GM12801 (cell line): Measurements from ENCODE around the gene KAT6B.

Experiments
- TF ChIP-seq, protein P1 (sequence below): IDR thresholded peaks from one replicate; pipeline ENCODE4 v1.5.1; 2011; ENCODE audit warnings: control low read depth; ENCODE audit not compliant: insufficient read length; ENCODE audit errors: extremely low read depth

Gene KAT6B

DNA sequence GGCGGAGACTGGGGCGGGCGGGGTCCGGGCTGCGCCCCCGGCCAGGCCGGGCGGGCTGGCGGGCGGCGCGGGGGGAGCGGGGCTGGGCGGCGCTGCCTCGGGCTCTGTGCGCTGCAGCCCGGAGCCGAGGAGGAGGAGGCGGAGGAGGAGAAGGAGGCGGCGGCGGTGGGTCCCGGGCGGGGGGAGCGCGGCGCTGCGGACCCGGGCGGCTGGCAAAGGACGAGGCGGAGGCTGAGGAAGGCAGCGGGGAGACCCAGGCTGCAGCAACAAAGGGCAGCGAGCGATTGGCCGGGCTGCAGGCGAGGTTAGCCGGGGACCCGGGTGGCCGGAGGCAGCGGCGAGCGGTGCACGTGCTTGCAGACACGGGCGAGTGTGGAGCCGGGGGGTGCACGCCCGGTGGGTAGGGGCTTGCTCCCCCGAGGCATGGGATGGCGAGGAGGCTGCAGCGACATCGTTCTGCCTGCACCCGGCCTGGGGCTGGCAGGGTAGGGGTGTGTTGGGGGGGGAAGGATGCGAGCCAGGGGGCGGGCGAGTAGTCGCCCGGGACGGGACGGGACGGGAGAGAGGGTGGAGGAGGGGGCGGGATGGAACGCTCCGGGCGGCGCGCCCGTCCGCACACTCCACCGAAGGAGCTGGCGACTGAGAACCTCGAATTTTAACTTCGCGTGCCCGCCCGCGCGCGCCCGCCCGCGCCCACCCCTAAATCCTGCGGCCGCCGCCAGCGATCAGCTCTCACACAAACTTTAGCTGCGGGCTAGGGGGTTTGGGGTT lies 844 bp upstream of the KAT6B start:
- TF ChIP-seq, protein P1, sequence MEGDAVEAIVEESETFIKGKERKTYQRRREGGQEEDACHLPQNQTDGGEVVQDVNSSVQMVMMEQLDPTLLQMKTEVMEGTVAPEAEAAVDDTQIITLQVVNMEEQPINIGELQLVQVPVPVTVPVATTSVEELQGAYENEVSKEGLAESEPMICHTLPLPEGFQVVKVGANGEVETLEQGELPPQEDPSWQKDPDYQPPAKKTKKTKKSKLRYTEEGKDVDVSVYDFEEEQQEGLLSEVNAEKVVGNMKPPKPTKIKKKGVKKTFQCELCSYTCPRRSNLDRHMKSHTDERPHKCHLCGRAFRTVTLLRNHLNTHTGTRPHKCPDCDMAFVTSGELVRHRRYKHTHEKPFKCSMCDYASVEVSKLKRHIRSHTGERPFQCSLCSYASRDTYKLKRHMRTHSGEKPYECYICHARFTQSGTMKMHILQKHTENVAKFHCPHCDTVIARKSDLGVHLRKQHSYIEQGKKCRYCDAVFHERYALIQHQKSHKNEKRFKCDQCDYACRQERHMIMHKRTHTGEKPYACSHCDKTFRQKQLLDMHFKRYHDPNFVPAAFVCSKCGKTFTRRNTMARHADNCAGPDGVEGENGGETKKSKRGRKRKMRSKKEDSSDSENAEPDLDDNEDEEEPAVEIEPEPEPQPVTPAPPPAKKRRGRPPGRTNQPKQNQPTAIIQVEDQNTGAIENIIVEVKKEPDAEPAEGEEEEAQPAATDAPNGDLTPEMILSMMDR, result no peak

DNA sequence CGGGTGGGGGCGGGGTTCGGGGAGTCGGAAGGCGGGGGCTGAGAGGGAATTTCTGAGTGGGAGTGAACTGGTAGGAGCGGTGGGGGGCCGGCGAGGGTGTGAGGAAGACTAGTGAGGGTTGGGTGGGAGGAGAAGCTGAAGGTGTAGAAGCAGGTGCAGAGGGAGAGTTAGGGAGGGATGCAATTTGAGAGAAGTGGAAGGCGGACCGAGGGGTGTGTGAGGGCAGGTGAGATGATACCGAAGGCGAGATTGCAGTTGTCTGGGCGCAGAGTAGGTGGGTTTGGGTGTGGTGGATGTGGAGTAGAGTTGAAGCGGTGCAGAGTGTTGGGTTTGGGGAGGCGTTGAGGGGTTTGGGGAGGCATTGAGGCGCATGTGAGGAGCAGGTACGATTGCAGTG lies 643 bp downstream of the KAT6B start:
- TF ChIP-seq, protein P1, result no peak

DNA sequence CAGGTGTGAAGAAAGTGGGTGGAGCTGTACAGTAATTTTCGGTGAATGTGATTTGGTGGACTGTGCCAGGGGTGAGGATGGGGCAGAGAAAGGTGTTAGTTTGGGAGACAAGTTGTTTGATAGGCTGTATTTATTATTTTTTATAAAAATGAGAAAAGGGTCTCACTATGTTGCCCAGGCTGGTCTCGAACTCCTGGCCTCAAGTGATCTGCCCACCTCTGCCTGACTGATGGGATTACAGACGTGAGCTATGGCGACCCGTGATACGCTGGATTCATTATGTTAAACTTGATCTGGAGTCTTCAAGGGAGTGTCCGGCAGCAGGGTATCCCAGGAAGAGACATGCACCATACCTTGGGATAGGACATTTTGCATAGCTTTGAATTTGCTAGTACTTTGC lies 1.3 kb downstream of the KAT6B start:
- TF ChIP-seq, protein P1, result no peak

DNA sequence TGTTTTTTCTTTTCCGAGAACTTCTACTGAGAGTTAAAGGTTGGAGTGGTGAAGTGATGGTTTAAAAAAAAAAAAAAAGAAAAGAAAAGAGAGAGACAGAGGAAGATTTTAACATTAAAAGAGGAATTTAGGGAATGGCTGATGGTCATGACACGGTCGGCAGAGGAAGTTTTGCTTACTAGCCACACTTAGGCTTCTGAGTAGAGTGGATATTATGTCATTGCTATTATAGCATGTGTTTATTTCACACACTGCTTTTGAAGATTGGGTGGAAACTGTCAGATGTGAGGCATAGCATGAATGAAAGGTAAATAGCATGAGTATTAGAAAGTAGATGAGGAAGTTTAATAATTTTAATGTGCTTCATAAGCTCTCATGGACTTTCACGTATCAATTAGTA lies 2.5 kb downstream of the KAT6B start:
- TF ChIP-seq, protein P1, result no peak

DNA sequence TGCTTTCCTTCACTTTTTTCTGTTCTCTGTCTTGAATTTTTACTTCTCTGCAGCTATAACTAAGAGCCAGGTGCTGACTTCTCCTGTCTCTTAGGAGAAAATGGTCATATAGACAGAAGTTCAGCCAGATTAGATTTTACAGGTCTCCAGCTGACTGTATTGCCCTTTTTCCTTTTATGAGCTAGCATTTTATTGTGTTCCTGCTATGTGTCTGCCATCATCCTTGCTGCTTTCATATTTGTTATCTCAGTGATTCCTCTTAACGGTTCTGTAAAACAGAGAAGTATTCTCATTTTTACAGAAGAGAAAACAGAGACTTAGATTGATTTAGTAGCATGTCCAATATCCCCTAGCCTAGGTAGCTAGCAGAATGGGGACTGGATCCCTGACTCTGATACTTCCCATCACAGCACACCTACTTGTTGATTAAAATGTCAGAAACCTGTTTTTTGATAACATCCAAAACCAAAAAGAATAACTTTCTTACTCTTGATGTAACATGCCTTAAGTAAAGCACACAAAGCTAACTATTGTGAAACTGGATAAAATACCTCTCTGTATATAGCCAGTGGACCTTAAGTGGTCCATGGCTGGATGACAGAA lies 5.2 kb downstream of the KAT6B start:
- TF ChIP-seq, protein P1, result no peak

DNA sequence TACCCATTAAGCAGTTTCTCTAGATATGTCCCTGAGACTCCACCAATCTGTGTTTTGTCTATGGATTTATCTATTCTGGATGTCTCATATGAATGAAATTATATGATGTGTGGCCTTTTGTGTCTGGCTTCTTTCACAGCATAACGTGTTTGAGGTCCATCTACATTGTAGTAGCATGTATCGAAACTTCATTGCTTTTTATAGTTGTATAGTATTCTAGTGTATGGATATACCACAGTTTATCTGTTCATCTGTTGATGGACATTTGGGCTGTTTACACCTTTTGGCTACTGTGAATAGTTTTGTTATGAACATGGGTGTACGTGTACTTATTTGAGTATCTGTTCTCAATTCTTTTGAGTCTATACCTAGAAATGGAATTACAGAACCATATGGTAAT lies 9.6 kb downstream of the KAT6B start:
- TF ChIP-seq, protein P1, result no peak

DNA sequence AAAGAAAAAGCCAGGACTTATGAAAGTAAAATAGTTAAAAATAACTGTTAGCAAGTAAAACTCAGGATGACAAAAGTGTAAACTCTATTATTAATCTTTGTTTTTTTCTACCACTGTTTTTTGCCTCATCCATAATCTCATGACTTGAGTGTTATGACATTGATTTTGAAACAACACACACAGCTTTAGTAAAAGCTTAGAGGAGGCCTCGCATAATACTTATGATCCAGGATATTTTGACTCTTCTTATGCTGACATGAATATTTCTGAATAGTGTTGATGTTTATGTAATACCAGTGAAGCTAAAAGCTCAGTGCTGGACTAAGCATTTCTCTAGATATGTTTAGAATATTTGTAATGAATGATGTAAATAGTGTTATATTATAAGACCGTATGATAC lies 10.5 kb downstream of the KAT6B start:
- TF ChIP-seq, protein P1, result no peak
